Erythroblast (primary cell): ENCODE results near the gene FBXO31.

Experiments used
- GATA1 ChIP-seq: IDR thresholded peaks from 2 replicates; pipeline ENCODE4 v1.6.1; 2011; ENCODE audit warnings: low read depth, mild to moderate bottlenecking, control low read depth, low read length, moderate library complexity
- POLR2A ChIP-seq: IDR thresholded peaks from 2 replicates; pipeline ENCODE4 v1.6.1; 2011; ENCODE audit warnings: mild to moderate bottlenecking, low read length

GRCh38 chr16:87345726-87346424, 37.7 kb downstream of the FBXO31 start:
- no peak for TF ChIP-seq POLR2A
- TF ChIP-seq GATA1, result no peak
